H1 (cell line): Measurements from ENCODE around the gene ZBTB48. TPM values are rescaled to one million over a fixed set of nuclear protein-coding genes. Genes with fewer than 3 reads are reported as not detected.

Source experiments
- CTCF ChIA-PET: fragments of 300-600 bp; sonication (Branson Sonifier 250); formaldehyde crosslinking; loops from one replicate; lab custom pipeline; 2021; ENCODE audit not compliant: partially characterized antibody; lab: Charles Lee
- POLR2A ChIA-PET: fragments of 300-600 bp; sonication (Branson Sonifier 250); formaldehyde crosslinking; loops from one replicate; lab custom pipeline; 2021; ENCODE audit warnings: inconsistent platforms; ENCODE audit not compliant: partially characterized antibody; lab: Charles Lee
- DNase-seq, 2 experiments: peaks; one replicate each; pipeline versions ENCODE4 v3.0.0 to v3.0.0-alpha.2; 2010 to 2022; ENCODE audit warnings: low spot score in 2 of 2, low read depth in 1 of 2, mixed read lengths in 1 of 2
- FAIRE-seq: peaks from 2 replicates; lab custom pipeline; 2011; peaks lifted over from hg19 to GRCh38; lab: Jason Lieb, UNC
- H2AFZ ChIP-seq: 2 replicates; pipeline ENCODE4 v1.8.1; 2012; ENCODE audit warnings: low read length, inconsistent platforms
- H2AK5ac ChIP-seq: 2 replicates; pipeline ENCODE4 v1.6.1; 2013; ENCODE audit warnings: low read depth, low read length
- H2BK120ac ChIP-seq: replicated peaks from 2 replicates; pipeline ENCODE3; 2013; ENCODE audit warnings: low read depth, low read length, inconsistent platforms
- H2BK12ac ChIP-seq: 2 replicates; pipeline ENCODE4 v1.6.1; 2013; ENCODE audit warnings: low read depth, low read length
- H2BK15ac ChIP-seq: 2 replicates; pipeline ENCODE4 v1.6.1; 2013; ENCODE audit warnings: low read length
- H2BK20ac ChIP-seq: 2 replicates; pipeline ENCODE4 v1.6.1; 2013; ENCODE audit warnings: low read length
- H2BK5ac ChIP-seq: 2 replicates; pipeline ENCODE4 v1.6.1; 2013; ENCODE audit warnings: low read depth, low read length
- H3K14ac ChIP-seq: 2 replicates; pipeline ENCODE4 v1.6.1; 2013; ENCODE audit warnings: inconsistent platforms; ENCODE audit not compliant: insufficient read length
- H3K18ac ChIP-seq: 2 replicates; pipeline ENCODE4 v1.6.1; 2013; ENCODE audit warnings: low read length; ENCODE audit errors: extremely low read depth
- H3K23ac ChIP-seq: 2 replicates; pipeline ENCODE4 v1.6.1; 2013; ENCODE audit warnings: inconsistent platforms; ENCODE audit not compliant: insufficient read length
- H3K23me2 ChIP-seq: 2 replicates; pipeline ENCODE4 v1.6.1; 2013; ENCODE audit warnings: low read depth, low read length
- H3K27ac ChIP-seq: 2 replicates; pipeline ENCODE4 v1.6.1; 2011; ENCODE audit warnings: low read depth, low read length, inconsistent platforms
- H3K27me3 ChIP-seq, 4 experiments: replicated peaks in 1 of 4; 1 replicate in 1 of 4; 2 replicates in 3 of 4; pipeline versions ENCODE4 v1.6.1 to v1.8.1; 2011 to 2013; ENCODE audit warnings: low read length in 3 of 4, mild to moderate bottlenecking in 3 of 4, inconsistent platforms in 2 of 4, mixed read lengths in 2 of 4, moderate library complexity in 1 of 4; ENCODE audit not compliant: control insufficient read depth in 3 of 4, insufficient read depth in 3 of 4; ENCODE audit errors: extremely low read depth in 1 of 4
- H3K36me3 ChIP-seq, 4 experiments: 2 replicates each; pipeline versions ENCODE4 v1.6.1 to v1.8.1; 2011 to 2013; ENCODE audit warnings: mild to moderate bottlenecking in 4 of 4, low read length in 3 of 4, moderate library complexity in 2 of 4, control low read depth in 1 of 4, inconsistent platforms in 1 of 4; ENCODE audit not compliant: insufficient read depth in 4 of 4, control insufficient read depth in 2 of 4
- H3K4ac ChIP-seq: replicated peaks from 2 replicates; pipeline ENCODE3; 2013; ENCODE audit warnings: low read length, low read depth, mixed read lengths, inconsistent platforms; ENCODE audit not compliant: insufficient read length
- H3K4me1 ChIP-seq, 4 experiments: replicated peaks in 1 of 4; 1 replicate in 1 of 4; 2 replicates in 3 of 4; pipeline versions ENCODE4 v1.6.1 to v1.8.1; 2011 to 2013; ENCODE audit warnings: low read length in 3 of 4, inconsistent platforms in 2 of 4, mixed read lengths in 1 of 4; ENCODE audit not compliant: insufficient read depth in 4 of 4, control insufficient read depth in 3 of 4
- H3K4me2 ChIP-seq, 2 experiments: 2 replicates each; pipeline versions ENCODE4 v1.6.1 to v1.8.1; 2011 to 2013; ENCODE audit warnings: low read depth in 2 of 2, low read length in 2 of 2, control low read depth in 1 of 2, inconsistent platforms in 1 of 2, mild to moderate bottlenecking in 1 of 2; ENCODE audit not compliant: insufficient read depth in 1 of 2
- H3K4me3 ChIP-seq, 4 experiments: fragments of 200-600, 300-600 bp in 1 of 4; sonication (generic), shearing (Covaris generic), sonication (Bioruptor Twin) in 1 of 4; 2 replicates each; pipeline versions ENCODE4 v1.5.1 to v1.8.1; 2011 to 2016; ENCODE audit warnings: low read length in 4 of 4, low read depth in 3 of 4, control low read depth in 2 of 4, inconsistent platforms in 2 of 4, mild to moderate bottlenecking in 2 of 4, mixed read lengths in 1 of 4, moderate library complexity in 1 of 4; ENCODE audit not compliant: insufficient read depth in 2 of 4; ENCODE audit errors: extremely low read depth in 1 of 4
- H3K56ac ChIP-seq: replicated peaks from 2 replicates; pipeline ENCODE3; 2013; ENCODE audit warnings: low read depth, mild to moderate bottlenecking, mixed read lengths, low read length, inconsistent platforms; ENCODE audit not compliant: insufficient read length
- H3K79me1 ChIP-seq: 2 replicates; pipeline ENCODE4 v1.6.1; 2013; ENCODE audit warnings: low read depth, low read length, control low read depth
- H3K79me2 ChIP-seq, 2 experiments: 2 replicates each; pipeline versions ENCODE4 v1.6.1 to v1.8.1; 2012 to 2013; ENCODE audit warnings: low read length in 2 of 2, mild to moderate bottlenecking in 2 of 2, inconsistent platforms in 1 of 2; ENCODE audit not compliant: insufficient read depth in 2 of 2, control insufficient read depth in 1 of 2
- H3K9ac ChIP-seq, 4 experiments: replicated peaks in 1 of 4; 1 replicate in 1 of 4; 2 replicates in 3 of 4; pipeline versions ENCODE4 v1.6.1 to v1.8.1; 2011 to 2013; ENCODE audit warnings: low read depth in 3 of 4, low read length in 3 of 4, control low read depth in 2 of 4, mild to moderate bottlenecking in 2 of 4, moderate library complexity in 2 of 4, inconsistent platforms in 1 of 4; ENCODE audit errors: extremely low read depth in 1 of 4
- H3K9me3 ChIP-seq, 2 experiments: 2 replicates each; pipeline versions ENCODE4 v1.6.1 to v1.8.1; 2012 to 2013; ENCODE audit warnings: mild to moderate bottlenecking in 2 of 2, moderate library complexity in 2 of 2, control low read depth in 1 of 2, inconsistent platforms in 1 of 2, low read depth in 1 of 2, low read length in 1 of 2, mixed read lengths in 1 of 2; ENCODE audit not compliant: insufficient read depth in 2 of 2
- H4K20me1 ChIP-seq, 2 experiments: replicated peaks in 1 of 2; 2 replicates each; pipeline versions ENCODE3 to v1.8.1; 2011 to 2013; ENCODE audit warnings: inconsistent platforms in 2 of 2, low read length in 2 of 2, mild to moderate bottlenecking in 1 of 2; ENCODE audit not compliant: insufficient read depth in 2 of 2, control insufficient read depth in 1 of 2
- H4K5ac ChIP-seq: 2 replicates; pipeline ENCODE4 v1.6.1; 2013; ENCODE audit warnings: low read length, low read depth, mixed read lengths, inconsistent platforms; ENCODE audit not compliant: insufficient read length
- H4K8ac ChIP-seq: 2 replicates; pipeline ENCODE4 v1.8.0; 2013; ENCODE audit warnings: mild to moderate bottlenecking, moderate library complexity, low read length, inconsistent platforms; ENCODE audit not compliant: insufficient read depth; ENCODE audit errors: extremely low read depth
- H4K91ac ChIP-seq: replicated peaks from 2 replicates; pipeline ENCODE3; 2013; ENCODE audit warnings: low read length, mixed read lengths, inconsistent platforms; ENCODE audit not compliant: insufficient read length
- BRCA1 ChIP-seq: IDR thresholded peaks from 2 replicates; pipeline ENCODE4 v1.6.1; 2012; ENCODE audit warnings: low read depth, low read length, improper control_type of control experiment
- CEBPB ChIP-seq: IDR thresholded peaks from 2 replicates; pipeline ENCODE4 v1.6.1; 2012; ENCODE audit warnings: low read depth, low read length
- CHD1 ChIP-seq: IDR thresholded peaks from 2 replicates; pipeline ENCODE4 v1.6.1; 2012; ENCODE audit warnings: low read depth, low read length, improper control_type of control experiment
- CTBP2 ChIP-seq: IDR thresholded peaks from 2 replicates; pipeline ENCODE4 v1.7.0; 2011; ENCODE audit warnings: borderline replicate concordance, mild to moderate bottlenecking, moderate library complexity, mixed read lengths, low read length; ENCODE audit not compliant: insufficient read depth, insufficient read length
- E2F6 ChIP-seq: IDR thresholded peaks from 2 replicates; pipeline ENCODE4 v1.6.1; 2012; ENCODE audit warnings: inconsistent platforms
- JUN ChIP-seq: IDR thresholded peaks from 2 replicates; pipeline ENCODE4 v1.6.1; 2011; ENCODE audit warnings: low read depth, mild to moderate bottlenecking, improper control_type of control experiment, low read length
- NANOG ChIP-seq: IDR thresholded peaks from 2 replicates; pipeline ENCODE4 v1.6.1; 2011; ENCODE audit warnings: low read length, low read depth, mild to moderate bottlenecking, inconsistent platforms; ENCODE audit not compliant: insufficient read depth, poor library complexity, severe bottlenecking
- POU5F1 ChIP-seq: IDR thresholded peaks from 2 replicates; pipeline ENCODE4 v1.6.1; 2011; ENCODE audit warnings: low read depth, mild to moderate bottlenecking, low read length, moderate library complexity
- SAP30 ChIP-seq: fragments of 300-600 bp; sonication (generic); IDR thresholded peaks from 2 replicates; pipeline ENCODE4 v1.7.1; 2012; ENCODE audit warnings: low read length, moderate library complexity, mild to moderate bottlenecking, inconsistent platforms; ENCODE audit not compliant: insufficient read depth, insufficient replicate concordance
- SIRT6 ChIP-seq: IDR thresholded peaks from one replicate; pipeline ENCODE4 v1.7.1; 2012; ENCODE audit warnings: low read length, inconsistent platforms
- SRF ChIP-seq: IDR thresholded peaks from 2 replicates; pipeline ENCODE4 v1.6.1; 2011; ENCODE audit warnings: mild to moderate bottlenecking, low read depth, low read length, moderate library complexity
- ZNF274 ChIP-seq: IDR thresholded peaks from 2 replicates; pipeline ENCODE4 v1.7.0; 2012; ENCODE audit warnings: low read length, borderline replicate concordance; ENCODE audit errors: extremely low read depth
- WGBS, 2 experiments: shearing (Covaris generic) in 1 of 2; methylation state at CpG; one replicate each; pipeline versions ENCODE4 v1.1.6 to v1.1.7; 2013 to 2015; ENCODE audit warnings: low lambda C conversion rate in 2 of 2, mixed read lengths in 2 of 2, inconsistent platforms in 1 of 2, low coverage in 1 of 2, missing lambda C conversion rate in 1 of 2; ENCODE audit not compliant: insufficient replicate concordance in 2 of 2, insufficient coverage in 1 of 2, insufficient read length in 1 of 2; ENCODE audit errors: extremely low coverage in 1 of 2, missing lambda C conversion rate in 1 of 2; 5-methylcytosine and 5-hydroxymethylcytosine counted together
- polyA plus RNA-seq, 7 experiments: library from polyadenylated mRNA; depleted of rRNA in 3 of 7; stranded (reverse) in 5 of 7; unstranded in 2 of 7; fragments of >200 nt in 5 of 7; fragments of 200-250 nt in 2 of 7; gene quantifications; 1 replicate in 5 of 7; 2 replicates in 1 of 7; 4 replicates in 1 of 7; pipeline versions ENCODE4 v1.2.1 to v1.2.3, GENCODE V29; 2011 to 2013; ENCODE audit warnings: missing spikeins in 2 of 7, mixed read lengths in 2 of 7
- total RNA-seq: library from RNA; stranded (reverse); fragmentation: NEBNext Ultra II Directional; extraction: Animal tissue kit (Norgen Biotek cat#: 25700); gene quantifications from 2 replicates; pipeline ENCODE4 v1.2.1, GENCODE V29; 2021

ZBTB48 gene
- total and polyA plus RNA-seq, 2 of the 8 experiments (the other 6 are each of a cell fraction or from before 2014, with no cell fraction given), result 28.2 to 28.8 TPM

DNA sequence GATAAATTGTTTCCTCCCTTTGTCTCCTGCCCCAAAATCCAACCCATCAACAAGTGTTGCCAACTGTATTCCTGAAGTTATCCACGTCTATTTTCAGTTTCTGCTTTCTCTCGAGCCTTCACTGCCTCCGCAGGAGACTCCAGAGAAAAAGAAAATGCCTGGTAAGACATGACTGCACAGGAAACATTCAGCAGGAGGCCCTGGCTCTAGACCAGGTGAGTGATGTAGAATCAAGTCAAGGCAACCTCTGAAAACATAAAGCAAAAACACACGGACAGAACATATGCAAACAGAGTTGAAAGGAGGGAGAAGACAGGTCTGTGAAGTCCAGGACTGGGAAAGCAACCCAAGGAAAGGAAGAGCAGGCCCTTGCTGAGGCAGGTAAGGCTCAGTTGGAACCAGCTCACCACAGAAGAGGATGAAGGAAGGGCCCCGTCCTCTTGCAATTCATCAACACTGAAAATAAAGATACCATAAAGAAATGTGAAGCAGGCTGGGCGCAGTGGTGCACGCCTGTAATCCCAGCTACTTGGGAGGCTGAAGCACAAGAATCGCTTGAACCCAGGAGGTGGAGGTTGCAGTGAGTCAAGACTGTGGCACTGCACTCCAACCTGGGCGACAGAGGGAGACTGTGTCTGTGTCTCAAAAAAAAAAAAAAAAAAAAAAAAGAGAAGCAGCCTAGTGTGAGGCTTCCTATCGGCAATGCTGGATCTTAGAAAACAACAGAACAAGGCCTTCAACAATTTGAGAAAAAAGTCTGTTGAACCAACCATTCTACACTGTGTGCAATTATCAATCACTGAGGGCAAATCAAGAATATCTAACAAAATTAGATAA is 34.3 kb upstream of the ZBTB48 start:
- no peaks in the 10 kb centered on the region for H3K23me2 ChIP-seq
- no peaks in the 10 kb centered on the region for H3K79me2 ChIP-seq
- H4K20me1 ChIP-seq, result peaks cover 0 to 5% of the 10 kb centered on the region in 2 experiments
- no peak overlapping the region for H3K14ac ChIP-seq
- no peak overlapping the region for H2BK15ac ChIP-seq
- H2AK5ac ChIP-seq, result no peak overlapping the region
- no peak overlapping the region for H3K4me2 ChIP-seq
- H3K79me1 ChIP-seq, result no peaks in the 10 kb centered on the region
- ChIA-PET POLR2A (interaction anchor here (1.2 kb wide), 1 partner anchor 10 kb away, joined by 4 read pairs; no protein-coding TSS in a partner anchor), CTCF (interaction anchor here (1.7 kb wide), 1 partner anchor 101 kb away, joined by 4 read pairs; no protein-coding TSS in a partner anchor)
- no peak overlapping the region for H2BK5ac ChIP-seq
- no peak overlapping the region for H3K4ac ChIP-seq
- no peak overlapping the region for H3K56ac ChIP-seq
- no peak overlapping the region for H2BK12ac ChIP-seq
- H4K91ac ChIP-seq, result no peak overlapping the region
- no peak overlapping the region for H3K27ac ChIP-seq
- H3K9me3 ChIP-seq, result no peaks in the 10 kb centered on the region
- H4K8ac ChIP-seq, result no peak overlapping the region
- no peak overlapping the region for H2BK120ac ChIP-seq
- 71% methylated on average over 9 of the region's 10 CpGs; no CpG with 5 or more reads in 1 of the 2 experiments for WGBS, 2 experiments
- H4K5ac ChIP-seq, result no peak overlapping the region
- H3K36me3 ChIP-seq, result peaks cover 21 to 68% (median 48%) of the 10 kb centered on the region in 4 experiments; a peak in 7 of 8 replicates
- no peak overlapping the region for H2BK20ac ChIP-seq
- FAIRE-seq, result no peak
- H3K9ac ChIP-seq, result no peak overlapping the region
- no peaks in the 10 kb centered on the region for H3K4me1 ChIP-seq
- no peak overlapping the region for H3K18ac ChIP-seq
- H2AFZ ChIP-seq, result no peak overlapping the region
- no peaks in the 10 kb centered on the region for H3K27me3 ChIP-seq
- no peak for DNase-seq
- H3K4me3 ChIP-seq, result no peak overlapping the region
- no peak overlapping the region for H3K23ac ChIP-seq
- no peak for TF ChIP-seq CEBPB
- no peak for TF ChIP-seq CTBP2
- TF ChIP-seq SRF, result no peak
- no peak for TF ChIP-seq ZNF274
- no peak for TF ChIP-seq BRCA1
- no peak for TF ChIP-seq NANOG
- TF ChIP-seq SIRT6, result no peak
- TF ChIP-seq SAP30, result no peak
- TF ChIP-seq CHD1, result no peak
- TF ChIP-seq E2F6, result no peak
- TF ChIP-seq JUN, result no peak
- no peak for TF ChIP-seq POU5F1
